CD14-positive monocyte (primary cell): ENCODE results near the gene SAMHD1. TPM values are rescaled to one million over a fixed set of nuclear protein-coding genes. Genes with fewer than 3 reads are reported as not detected.

Experiments used
- DNase-seq, 3 donors: peaks; one replicate each; pipeline ENCODE4 v3.0.0-alpha.2; 2011 to 2022
- H2AFZ ChIP-seq: 2 replicates; pipeline ENCODE4 v1.6.0; 2012; ENCODE audit warnings: mild to moderate bottlenecking, low read depth, low read length, inconsistent platforms; ENCODE audit not compliant: insufficient read depth, poor library complexity, severe bottlenecking
- H3K27ac ChIP-seq, 2 donors: 1 replicate in 1 of 2; 2 replicates in 1 of 2; pipeline ENCODE4 v1.5.1; 2012 to 2013; ENCODE audit warnings: low read length in 2 of 2, control low read depth in 1 of 2, inconsistent platforms in 1 of 2, low read depth in 1 of 2, mild to moderate bottlenecking in 1 of 2
- H3K27me3 ChIP-seq, 2 donors: one replicate each; pipeline versions ENCODE4 v1.6.0 to v1.6.1; 2011 to 2013; ENCODE audit warnings: low read length in 2 of 2; ENCODE audit not compliant: control insufficient read depth in 2 of 2, insufficient read depth in 2 of 2
- H3K36me3 ChIP-seq, 2 donors: replicated peaks in 1 of 2; 1 replicate in 1 of 2; 2 replicates in 1 of 2; pipeline versions ENCODE4 v1.5.1 to v1.6.1; 2012 to 2013; ENCODE audit warnings: low read length in 2 of 2, control low read depth in 1 of 2, inconsistent platforms in 1 of 2, mild to moderate bottlenecking in 1 of 2; ENCODE audit not compliant: insufficient read depth in 2 of 2, control insufficient read depth in 1 of 2
- H3K4me1 ChIP-seq, 2 donors: 1 replicate in 1 of 2; 2 replicates in 1 of 2; pipeline versions ENCODE4 v1.5.1 to v1.6.1; 2012 to 2013; ENCODE audit warnings: low read length in 2 of 2, control low read depth in 1 of 2, inconsistent platforms in 1 of 2, mild to moderate bottlenecking in 1 of 2, moderate library complexity in 1 of 2; ENCODE audit not compliant: insufficient read depth in 2 of 2, control insufficient read depth in 1 of 2
- H3K4me2 ChIP-seq: replicated peaks from 2 replicates; pipeline ENCODE3; 2012; ENCODE audit warnings: low read length, moderate library complexity, mild to moderate bottlenecking; ENCODE audit not compliant: poor library complexity, severe bottlenecking; ENCODE audit errors: extremely low read depth
- H3K4me3 ChIP-seq, 3 experiments: fragments of 200-600 bp in 1 of 3; sonication (generic) in 1 of 3; replicated peaks in 1 of 3; 1 replicate in 2 of 3; 2 replicates in 1 of 3; pipeline ENCODE4 v1.5.1; 2011 to 2013; ENCODE audit warnings: low read length in 3 of 3, mild to moderate bottlenecking in 3 of 3, control low read depth in 2 of 3, low read depth in 2 of 3, inconsistent platforms in 1 of 3, moderate library complexity in 1 of 3
- H3K79me2 ChIP-seq: 2 replicates; pipeline ENCODE4 v1.6.0; 2012; ENCODE audit warnings: mild to moderate bottlenecking, control low read depth, inconsistent platforms, low read length, moderate library complexity; ENCODE audit not compliant: insufficient read depth
- H3K9ac ChIP-seq: 2 replicates; pipeline ENCODE4 v1.6.0; 2017; ENCODE audit warnings: low read length, mild to moderate bottlenecking; ENCODE audit not compliant: insufficient read depth, poor library complexity, severe bottlenecking
- H3K9me3 ChIP-seq, 2 donors: replicated peaks in 1 of 2; 1 replicate in 1 of 2; 2 replicates in 1 of 2; pipeline versions ENCODE4 v1.5.1 to v1.6.1; 2012 to 2013; ENCODE audit warnings: low read length in 2 of 2, control low read depth in 1 of 2; ENCODE audit not compliant: control insufficient read depth in 1 of 2, insufficient read depth in 1 of 2
- H4K20me1 ChIP-seq: 2 replicates; pipeline ENCODE4 v1.6.0; 2012; ENCODE audit warnings: mild to moderate bottlenecking, low read length, control low read depth, moderate library complexity; ENCODE audit not compliant: insufficient read depth
- H3K27ac Mint-ChIP-seq, 7 donors: one replicate each; pipeline ENCODE4 v1.8.0; 2020; ENCODE audit warnings: mild to moderate bottlenecking in 7 of 7, mixed read lengths in 7 of 7, moderate library complexity in 6 of 7, inconsistent platforms in 2 of 7
- H3K27me3 Mint-ChIP-seq, 3 donors: one replicate each; pipeline ENCODE4 v1.8.0; 2021 to 2022; ENCODE audit warnings: low read depth in 3 of 3, mild to moderate bottlenecking in 3 of 3, mixed read lengths in 3 of 3, moderate library complexity in 3 of 3, inconsistent platforms in 1 of 3
- H3K36me3 Mint-ChIP-seq, 2 donors: one replicate each; pipeline ENCODE4 v1.8.0; 2020; ENCODE audit warnings: mixed read lengths in 2 of 2, inconsistent platforms in 1 of 2, mild to moderate bottlenecking in 1 of 2
- H3K4me1 Mint-ChIP-seq: one replicate; pipeline ENCODE4 v1.8.0; 2020; ENCODE audit warnings: mild to moderate bottlenecking, mixed read lengths
- H3K4me3 Mint-ChIP-seq, 2 donors: one replicate each; pipeline ENCODE4 v1.8.0; 2020; ENCODE audit warnings: mild to moderate bottlenecking in 2 of 2, mixed read lengths in 2 of 2, moderate library complexity in 1 of 2
- H3K9me3 Mint-ChIP-seq, 7 donors: one replicate each; pipeline ENCODE4 v1.8.0; 2020 to 2022; ENCODE audit warnings: mixed read lengths in 7 of 7, mild to moderate bottlenecking in 6 of 7, moderate library complexity in 6 of 7, inconsistent platforms in 2 of 7
- WGBS: methylation state at CpG from one replicate; pipeline ENCODE4 v1.1.5; 2013; ENCODE audit warnings: missing lambda C conversion rate; ENCODE audit not compliant: insufficient coverage; 5-methylcytosine and 5-hydroxymethylcytosine counted together
- intact Hi-C, 2 donors: fragments of 100-400 bp; cut with micrococcal nuclease; formaldehyde crosslinking; loops; one replicate each; pipeline versions ENCODE4 v1.15.0 to v1.15.1; 2023
- polyA plus RNA-seq, 3 donors: library from polyadenylated mRNA; depleted of rRNA in 1 of 3; unstranded in 2 of 3; stranded (reverse) in 1 of 3; fragments of 300-500 nt in 2 of 3; fragments of >200 nt in 1 of 3; fragmentation: Illumina TruSeq in 2 of 3; gene quantifications; 1 replicate in 2 of 3; 2 replicates in 1 of 3; pipeline ENCODE4 v1.2.3, GENCODE V29; 2012 to 2021
- TF ChIP-seq, protein P1 (sequence below): fragments of 200-600 bp; IDR thresholded peaks from one replicate; pipeline ENCODE4 v1.8.0; 2022; ENCODE audit warnings: antibody characterized with exemption, mild to moderate bottlenecking

SAMHD1 gene
- polyA plus RNA-seq, 3 donors: 232 to 796 (median 590) TPM

DNA sequence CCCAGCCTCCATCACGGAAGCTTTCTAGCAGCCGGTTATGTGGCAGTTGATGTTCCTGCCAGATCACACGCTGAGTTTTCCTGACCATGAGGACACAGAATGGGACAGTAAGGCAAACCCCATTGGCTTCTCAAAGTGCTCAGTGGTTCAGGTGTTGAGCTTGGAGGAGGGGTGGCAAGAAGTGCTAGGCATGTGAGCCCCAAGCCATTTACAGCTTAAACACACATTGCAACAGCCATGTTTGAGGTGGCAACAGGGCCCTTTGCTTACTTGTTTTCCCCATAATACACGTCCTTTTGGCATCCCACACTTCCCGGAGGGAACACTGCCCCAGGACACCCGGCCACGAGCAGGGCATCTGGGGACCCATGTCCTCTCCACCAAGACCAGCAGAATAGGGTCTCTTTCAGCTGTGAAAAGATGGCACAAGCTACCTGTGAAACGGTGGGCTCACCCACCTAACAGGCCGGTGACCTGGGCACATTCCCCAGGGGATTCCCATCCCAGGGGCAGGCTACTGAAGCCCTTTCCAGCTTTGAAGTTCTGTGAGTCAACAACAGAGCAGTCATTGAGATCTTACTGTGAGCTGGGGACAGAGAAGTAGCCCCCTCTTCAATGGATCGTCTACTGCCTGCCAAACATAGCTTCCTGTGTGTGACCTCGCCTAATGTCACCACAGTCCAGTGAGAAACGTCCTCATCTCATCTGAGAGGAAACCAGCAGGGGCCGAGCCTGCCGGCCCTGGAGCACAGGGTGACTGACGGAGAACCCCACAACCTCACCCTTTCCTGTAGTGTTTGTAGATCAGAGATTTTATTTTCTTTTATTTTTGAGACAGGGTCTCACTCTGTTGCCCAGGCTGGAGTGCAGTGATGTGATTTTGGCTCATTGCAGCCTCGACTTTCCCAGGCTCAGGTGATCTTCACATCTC lies 79.6 kb downstream of the SAMHD1 start:
- Mint-ChIP-seq H3K36me3 (peaks cover 0 to 3% of the 10 kb centered on the region in 2 donors), H3K27ac (peak overlapping the region in 2 of 7 donors; percentile 18 to 21), H3K4me1 (peaks cover 22% of the 10 kb centered on the region), H3K9me3 (no peaks in the 10 kb centered on the region), H3K4me3 (peak overlapping the region in 1 of 2 donors; percentile 7), H3K27me3 (peaks cover under 1 to 2% (median 1%) of the 10 kb centered on the region in 3 donors)
- Histone ChIP-seq H3K4me1 (peaks cover 18 to 20% of the 10 kb centered on the region in 2 donors), H3K4me2 (no peak overlapping the region), H3K9ac (no peak overlapping the region), H3K27me3 (no peaks in the 10 kb centered on the region), H3K36me3 (peaks cover 0 to 7% of the 10 kb centered on the region in 2 donors), H3K79me2 (no peaks in the 10 kb centered on the region), H2AFZ (no peak overlapping the region), H3K27ac (no peak overlapping the region), H3K9me3 (no peaks in the 10 kb centered on the region), H4K20me1 (no peaks in the 10 kb centered on the region), H3K4me3 (no peak overlapping the region)
- intact Hi-C loops: no loop called here
- no peak for DNase-seq
- TF ChIP-seq, protein P1, sequence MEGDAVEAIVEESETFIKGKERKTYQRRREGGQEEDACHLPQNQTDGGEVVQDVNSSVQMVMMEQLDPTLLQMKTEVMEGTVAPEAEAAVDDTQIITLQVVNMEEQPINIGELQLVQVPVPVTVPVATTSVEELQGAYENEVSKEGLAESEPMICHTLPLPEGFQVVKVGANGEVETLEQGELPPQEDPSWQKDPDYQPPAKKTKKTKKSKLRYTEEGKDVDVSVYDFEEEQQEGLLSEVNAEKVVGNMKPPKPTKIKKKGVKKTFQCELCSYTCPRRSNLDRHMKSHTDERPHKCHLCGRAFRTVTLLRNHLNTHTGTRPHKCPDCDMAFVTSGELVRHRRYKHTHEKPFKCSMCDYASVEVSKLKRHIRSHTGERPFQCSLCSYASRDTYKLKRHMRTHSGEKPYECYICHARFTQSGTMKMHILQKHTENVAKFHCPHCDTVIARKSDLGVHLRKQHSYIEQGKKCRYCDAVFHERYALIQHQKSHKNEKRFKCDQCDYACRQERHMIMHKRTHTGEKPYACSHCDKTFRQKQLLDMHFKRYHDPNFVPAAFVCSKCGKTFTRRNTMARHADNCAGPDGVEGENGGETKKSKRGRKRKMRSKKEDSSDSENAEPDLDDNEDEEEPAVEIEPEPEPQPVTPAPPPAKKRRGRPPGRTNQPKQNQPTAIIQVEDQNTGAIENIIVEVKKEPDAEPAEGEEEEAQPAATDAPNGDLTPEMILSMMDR: no peak
- WGBS: 64% methylated on average over 9 of the region's 16 CpGs

DNA sequence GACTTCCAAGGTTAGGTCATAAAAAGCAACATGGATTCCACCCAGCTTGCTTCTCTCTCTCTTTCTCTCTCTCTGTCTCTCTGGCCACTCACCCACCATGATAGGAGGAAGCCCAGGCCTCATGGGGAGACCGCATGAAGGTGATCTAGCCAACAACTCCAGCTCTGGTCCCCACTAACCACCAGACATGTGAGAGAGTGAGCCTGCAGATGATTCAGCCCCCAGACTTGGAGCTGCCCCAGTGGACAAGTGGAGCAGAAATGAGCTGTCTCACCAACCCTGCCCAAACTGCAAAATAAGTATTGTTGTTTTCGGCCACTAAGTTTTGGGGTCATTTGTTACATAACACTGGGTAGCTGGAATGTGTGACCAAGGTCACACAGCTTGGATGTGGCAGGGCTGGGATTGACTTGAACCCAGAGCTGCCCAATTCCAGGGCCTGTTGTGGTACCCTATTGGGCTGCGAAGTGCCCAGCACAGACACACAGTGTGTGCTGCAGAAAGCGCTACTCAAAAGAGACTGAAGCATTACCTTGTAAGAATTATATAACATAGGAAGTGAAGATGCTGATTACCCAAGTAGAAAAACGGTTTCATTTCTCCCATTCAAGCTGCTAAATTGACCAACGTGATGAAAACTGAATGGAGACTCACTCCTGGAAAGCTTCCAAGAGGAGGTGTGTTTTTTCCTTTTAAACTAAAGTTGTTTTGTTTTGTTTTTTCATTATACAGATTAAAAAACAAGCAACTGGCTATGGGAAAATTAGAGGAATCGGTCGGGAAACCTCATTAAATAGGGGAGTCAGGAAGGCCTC lies 84.6 kb downstream of the SAMHD1 start:
- Histone ChIP-seq H3K27me3 (peaks cover 0 to 17% of the 10 kb centered on the region in 2 donors), H3K27ac (peak overlapping the region; percentile 14 to 15), H3K9me3 (no peaks in the 10 kb centered on the region), H3K4me2 (peak overlapping the region; percentile 2), H3K9ac (no peak overlapping the region), H3K79me2 (peaks cover 5% of the 10 kb centered on the region), H3K4me1 (peaks cover 34 to 47% of the 10 kb centered on the region in 2 donors), H3K36me3 (no peaks in the 10 kb centered on the region), H3K4me3 (peak overlapping the region in 1 of 3 experiments; percentile 6), H4K20me1 (peaks cover 6% of the 10 kb centered on the region), H2AFZ (no peak overlapping the region)
- peaks cover 0 to 2% of the 10 kb centered on the region in 2 donors for H3K36me3 Mint-ChIP-seq
- intact Hi-C loops: loop anchor here (10.0 kb wide), 2 partner anchors 92 to 252 kb away; partner anchors contain the start of gene DSN1 (in 1 of the 2)
- H3K4me1 Mint-ChIP-seq: peaks cover 36% of the 10 kb centered on the region
- peak overlapping the region in 6 of 7 donors; percentile 27 to 79 (median 56) for H3K27ac Mint-ChIP-seq
- peaks cover 0 to 2% (median 0%) of the 10 kb centered on the region in 7 donors for H3K9me3 Mint-ChIP-seq
- DNase-seq: peak in 2 of 3 donors; percentile 30 to 34
- peak overlapping the region; percentile 34 to 39 for H3K4me3 Mint-ChIP-seq
- 86% methylated on average over 1 of the region's 8 CpGs for WGBS
- TF ChIP-seq, protein P1: no peak
- peaks cover 18 to 28% (median 20%) of the 10 kb centered on the region in 3 donors for H3K27me3 Mint-ChIP-seq
